K562 treated with DMSO at 1 percent for 12 hours (cell line): ENCODE data around the gene AMMECR1L. TPM values are rescaled to one million over a fixed set of nuclear protein-coding genes. Genes with fewer than 3 reads are reported as not detected.

ENCODE experiments used
- total RNA-seq: library from RNA; unstranded; fragments of 300-600 nt; gene quantifications from 2 replicates; pipeline ENCODE4 v1.2.3, GENCODE V29; 2022; ENCODE audit not compliant: insufficient read depth

The AMMECR1L gene
- total RNA-seq = 4.5 and 11.4 TPM in 2 replicates

DNA sequence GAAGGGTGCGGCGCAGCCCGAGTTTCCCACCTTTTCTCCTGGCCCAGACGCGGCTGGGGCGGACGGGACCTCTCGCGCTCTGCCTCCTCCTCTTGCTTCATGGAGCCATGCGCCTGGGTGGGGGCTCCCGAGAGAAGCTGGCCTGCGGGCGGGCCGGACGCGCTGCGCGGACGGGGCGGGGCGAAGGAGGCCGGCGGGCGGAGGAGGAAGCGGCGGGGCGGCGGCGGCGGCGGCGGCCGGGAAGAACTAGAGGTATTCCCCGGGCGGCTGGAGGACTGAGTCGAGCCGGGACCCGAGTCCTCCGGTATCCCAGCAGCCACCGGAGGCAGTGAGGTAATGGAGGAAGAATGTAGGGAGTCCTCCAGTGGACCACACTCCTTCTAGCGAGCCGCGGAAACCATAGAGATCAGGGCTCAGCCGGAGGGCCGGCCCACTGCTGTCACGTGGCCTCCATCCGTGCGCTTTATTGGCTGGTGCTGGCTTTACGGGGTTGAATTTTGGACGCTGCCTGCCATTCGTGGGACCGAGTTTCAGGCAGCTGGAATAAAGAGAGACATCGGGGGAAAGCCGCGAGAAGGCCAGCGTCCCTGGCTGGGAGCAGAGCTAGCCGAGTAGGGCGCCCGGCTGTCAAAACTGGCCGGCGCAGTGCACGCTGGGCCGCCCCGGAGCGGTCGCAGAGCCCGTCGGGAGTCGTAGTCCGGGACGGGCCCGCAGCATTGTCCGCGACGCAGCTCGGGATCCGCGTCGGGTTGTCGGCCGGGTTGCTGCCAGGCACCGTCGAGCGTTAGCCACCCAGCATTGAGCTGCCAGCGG is at the start of gene AMMECR1L:
TSS of gene AMMECR1L (minus strand) at position 177 of the 813 bp plus-strand sequence. CDS start 11,722 bp downstream, outside the sequence.

Other genes with a start within 250 kb of the AMMECR1L start
- not detected in 2 replicates for gene GPR17, start 239.8 kb downstream of the AMMECR1L start, total RNA-seq
- not detected in 2 replicates for gene LIMS2, start 210.4 kb downstream of the AMMECR1L start, total RNA-seq
- gene SFT2D3, start 184.5 kb downstream of the AMMECR1L start, total RNA-seq = 10.1 and 11.3 TPM in 2 replicates
- 9.5 and 19.6 TPM in 2 replicates for gene WDR33, start 74.8 kb downstream of the AMMECR1L start, total RNA-seq
- gene POLR2D, start 27.8 kb downstream of the AMMECR1L start, total RNA-seq = 22.1 and 35.3 TPM in 2 replicates
- 9.5 and 33.4 TPM in 2 replicates for gene SAP130, start 142.1 kb upstream of the AMMECR1L start, total RNA-seq
- gene UGGT1, start 205.2 kb upstream of the AMMECR1L start, total RNA-seq = 5.4 and 26.9 TPM in 2 replicates